COLO829 (cell line): Measurements from ENCODE around the gene ZCCHC9.

Experiments used
- DNase-seq: peaks from one replicate; pipeline ENCODE4 v3.0.0; 2012; ENCODE audit warnings: low spot score

The ZCCHC9 gene

DNA sequence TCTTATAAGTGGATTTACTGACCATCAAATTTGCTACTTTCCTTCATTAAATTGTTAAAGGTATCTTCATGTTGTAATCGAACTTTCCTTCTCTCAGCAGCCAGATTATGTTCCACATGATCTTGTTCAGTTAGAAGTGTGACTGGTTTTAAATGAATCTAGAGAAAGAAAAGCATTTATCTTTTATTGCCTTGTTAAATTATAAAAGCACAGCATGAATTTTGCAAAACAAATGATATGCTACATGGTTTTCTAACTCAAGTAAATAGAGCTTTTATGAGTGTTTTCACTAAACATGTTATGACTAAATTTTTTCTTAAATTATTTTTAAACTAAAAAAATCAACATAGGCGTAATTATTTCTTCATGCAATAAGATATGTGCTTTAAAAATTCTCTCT, 58.5 kb downstream of the ZCCHC9 start:
- DNase-seq, result no peak

- no peak for DNase-seq
Observed at GRCh38 chr5:81360640-81361039, 59.3 kb downstream of the ZCCHC9 start.

DNA sequence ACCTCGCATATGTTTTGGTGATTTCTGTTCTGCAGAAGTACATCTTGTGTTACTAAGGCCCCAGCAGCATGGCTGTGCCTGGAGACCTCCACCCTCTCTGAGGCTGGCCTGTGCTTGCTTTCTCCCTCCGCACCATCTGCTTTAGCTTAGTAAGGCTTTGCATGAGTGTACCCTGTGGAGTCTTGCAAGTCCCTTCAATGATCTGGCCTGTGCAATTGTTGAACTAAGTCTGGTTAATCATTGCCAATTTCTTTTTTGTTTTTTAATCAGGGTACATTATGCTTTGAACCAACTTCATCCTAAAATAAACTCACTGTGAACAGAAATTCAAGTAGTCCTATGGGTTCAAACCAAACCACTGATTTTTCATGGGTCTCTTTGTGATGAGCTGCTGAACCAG, 60.2 kb downstream of the ZCCHC9 start:
- DNase-seq, result no peak
